A549 (cell line): ENCODE measurements around the gene POLR2J3. TPM values are rescaled to one million over a fixed set of nuclear protein-coding genes. Genes with fewer than 3 reads are reported as not detected.
A peak's percentile ranks its signal among the peaks of the same experiment; 100 is the strongest.
"Not testable (repeated sequence)": the region's sequence is repeated elsewhere in the genome, so short reads cannot be mapped to it uniquely, and the experiment has no call there.

Experiments used
- ATAC-seq, 2 experiments: fragments of 200-7000 bp in 1 of 2; fragments of >200 bp in 1 of 2; cut with Nextera tagmentation in 1 of 2; cut with Tn5 transposase in 1 of 2; 3 replicates each; pipeline versions ENCODE4 v1.8.0 to v1.9.1; 2018 to 2020; ENCODE audit warnings: mild to moderate bottlenecking in 1 of 2, moderate library complexity in 1 of 2
- CTCF ChIA-PET: fragments of 300-600 bp; sonication (Branson Sonifier 250); formaldehyde crosslinking; extraction: SDS; loops from one replicate; lab custom pipeline; 2021; ENCODE audit warnings: antibody characterized with exemption, inconsistent platforms; lab: Yijun Ruan, JAX
- POLR2A ChIA-PET: fragments of 350-600 bp; formaldehyde crosslinking; extraction: SDS; loops from one replicate; lab custom pipeline; 2021; ENCODE audit warnings: antibody characterized with exemption, inconsistent platforms; lab: Yijun Ruan, JAX
- DNase-seq, 2 experiments: peaks; one replicate each; pipeline versions ENCODE4 v3.0.0 to v3.0.0-alpha.2; 2011 to 2016; ENCODE audit warnings: low read depth in 1 of 2, low spot score in 1 of 2
- FAIRE-seq: peaks from 2 replicates; lab custom pipeline; 2011; peaks lifted over from hg19 to GRCh38; lab: Jason Lieb, UNC
- H3K27ac ChIP-seq, 2 experiments: fragments of >200 bp; sonication (Bioruptor Twin); formaldehyde crosslinking; 3 replicates each; pipeline ENCODE4 v1.5.1; 2016 to 2017
- H3K4me1 ChIP-seq: fragments of >200 bp; sonication (Bioruptor Twin); formaldehyde crosslinking; 3 replicates; pipeline ENCODE4 v1.6.1; 2016
- H3K4me2 ChIP-seq: fragments of >200 bp; sonication (Bioruptor Twin); formaldehyde crosslinking; 3 replicates; pipeline ENCODE4 v1.6.1; 2016
- H3K4me3 ChIP-seq: fragments of >200 bp; sonication (Bioruptor Twin); formaldehyde crosslinking; 3 replicates; pipeline ENCODE4 v1.5.1; 2016
- H3K9me3 ChIP-seq: fragments of >200 bp; sonication (Bioruptor Twin); formaldehyde crosslinking; 3 replicates; pipeline ENCODE4 v1.6.1; 2016
- ZC3H11A ChIP-seq: fragments of 450-650 bp; IDR thresholded peaks from 2 replicates; pipeline ENCODE4 v1.6.1; 2014; ENCODE audit warnings: antibody characterized with exemption, mild to moderate bottlenecking
- WGBS: methylation state at CpG from one replicate; pipeline ENCODE4 v1.1.6; 2017; ENCODE audit errors: missing lambda C conversion rate; 5-methylcytosine and 5-hydroxymethylcytosine counted together
- polyA plus RNA-seq, 4 experiments: library from polyadenylated mRNA; depleted of rRNA in 3 of 4; stranded (reverse); fragments of >200 nt; fragmentation: RNase III in 1 of 4; extraction: RNeasy Plus Mini Kit Qiagen cat#74134 plus additional on column Dnase treatment in 1 of 4; gene quantifications; 2 replicates in 3 of 4; 3 replicates in 1 of 4; pipeline ENCODE4 v1.2.3, GENCODE V29; 2011 to 2017

POLR2J3 gene
- polyA plus RNA-seq, 2 of the 4 experiments (the other 2 are of a cell fraction) = 22.2 to 29.5 TPM

GRCh38 chr7:102527822-102528793, 44.3 kb downstream of the POLR2J3 start:
- FAIRE-seq, CTCF ChIA-PET, POLR2A ChIA-PET, H3K9me3 ChIP-seq, H3K4me3 ChIP-seq, DNase-seq, H3K27ac ChIP-seq, H3K4me1 ChIP-seq, H3K4me2 ChIP-seq: not testable (repeated sequence)
- 94% methylated on average over 5 of the region's 13 CpGs for WGBS
- peak in 1 of 2 experiments; percentile 2; a peak in 1 of 6 replicates for ATAC-seq
- TF ChIP-seq ZC3H11A = peak; percentile 23; the same call in 1 of the 2 replicates

DNA sequence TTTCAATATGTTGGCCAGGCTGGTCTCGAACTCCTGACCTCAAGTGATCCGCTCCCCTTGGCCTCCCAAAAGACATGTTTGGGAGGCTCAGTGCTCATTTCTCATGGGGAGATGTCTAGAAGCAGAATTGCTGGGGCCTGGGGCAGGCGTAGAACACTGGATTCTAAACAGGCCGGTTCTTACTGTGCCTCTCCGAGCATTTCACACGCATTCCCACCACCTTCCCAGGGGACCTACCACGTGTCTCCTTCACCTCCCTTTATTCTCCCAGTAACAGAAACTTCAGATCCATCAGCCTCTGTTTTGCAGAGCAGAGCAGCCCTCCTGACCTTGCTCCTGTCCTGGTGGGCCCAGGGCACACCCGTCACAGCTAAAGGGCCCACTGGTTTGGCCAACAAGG, 45.2 kb downstream of the POLR2J3 start:
- H3K4me1 ChIP-seq, POLR2A ChIA-PET, H3K4me3 ChIP-seq, CTCF ChIA-PET, H3K4me2 ChIP-seq, DNase-seq, H3K9me3 ChIP-seq, ATAC-seq, H3K27ac ChIP-seq, FAIRE-seq: not testable (repeated sequence)
- 83% methylated on average over 1 of the region's 8 CpGs for WGBS

DNA sequence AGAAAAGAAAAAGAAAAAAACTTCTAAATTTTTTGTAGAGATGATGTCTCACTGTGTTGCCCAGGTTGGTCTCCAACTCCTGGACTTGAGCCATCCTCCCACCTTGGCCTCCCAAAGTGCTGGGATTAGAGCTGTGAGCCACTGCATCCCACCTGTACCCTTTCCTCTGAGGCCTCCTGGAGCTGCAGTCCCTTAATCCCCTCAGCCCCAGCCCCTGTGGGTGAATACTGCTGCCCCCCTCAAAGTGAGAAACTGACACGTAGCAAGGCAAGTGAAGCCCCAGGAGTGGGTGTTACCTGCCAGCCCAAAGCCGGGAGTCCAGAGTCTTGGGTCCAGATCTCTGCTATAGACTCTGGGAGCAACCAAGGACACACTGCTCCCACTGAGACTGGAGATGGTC, 47.6 kb downstream of the POLR2J3 start:
- H3K4me2 ChIP-seq, DNase-seq, H3K9me3 ChIP-seq, H3K4me1 ChIP-seq, H3K4me3 ChIP-seq, POLR2A ChIA-PET, FAIRE-seq, CTCF ChIA-PET, H3K27ac ChIP-seq: not testable (repeated sequence)
- 80% methylated on average over 1 of the region's 2 CpGs for WGBS
- ATAC-seq = peak; percentile 3 to 10; a peak in 4 of 6 replicates

- CTCF ChIA-PET, DNase-seq, H3K27ac ChIP-seq, H3K4me2 ChIP-seq, H3K4me3 ChIP-seq, H3K9me3 ChIP-seq, H3K4me1 ChIP-seq, ATAC-seq, POLR2A ChIA-PET, FAIRE-seq: not testable (repeated sequence)
- WGBS = no CpG with 5 or more reads among the region's 5 CpGs
These were observed 51.6 kb downstream of the POLR2J3 start for GRCh38 chr7:102520797-102521196.

- peak in 1 of 2 experiments; percentile 0 for DNase-seq
- H3K9me3 ChIP-seq, FAIRE-seq, POLR2A ChIA-PET, H3K4me1 ChIP-seq, CTCF ChIA-PET: not testable (repeated sequence)
- Histone ChIP-seq H3K4me3 (peak within 1 kb of the TSS; percentile 37; the same call in 1 of the 3 replicates), H3K27ac (0 out of 6 replicates have a peak within 1 kb of the TSS, but pooled peaks of 1 of the 2 experiments have one; percentile 67), H3K4me2 (peak within 1 kb of the TSS; percentile 54)
- ATAC-seq = peak; percentile 70 to 92
- WGBS = no CpG with 5 or more reads among the region's 61 CpGs
These were observed 54.7 kb downstream of the POLR2J3 start, which contains the start of gene RASA4B for GRCh38 chr7:102517550-102518147. Gene RASA4B (minus strand): TSS chr7:102517777. CDS start chr7:102517710, 67 bp downstream.

Other genes starting within 250 kb of the POLR2J3 start
- gene SPDYE6, start 216.1 kb downstream of the POLR2J3 start, polyA plus RNA-seq (2011; rRNA removed) = not detected in 2 replicates
- not detected in 3 replicates for gene SPDYE6, start 216.1 kb downstream of the POLR2J3 start, polyA plus RNA-seq (2017; fragmentation: RNase III; extraction: RNeasy Plus Mini Kit Qiagen cat#74134 plus additional on column Dnase treatment)
- gene PRKRIP1, start 176.2 kb downstream of the POLR2J3 start, polyA plus RNA-seq (2011; rRNA removed) = 11.5 and 15.4 TPM in 2 replicates
- 21.3 to 25.6 TPM (median 24.1 TPM) in 3 replicates for gene PRKRIP1, start 176.2 kb downstream of the POLR2J3 start, polyA plus RNA-seq (2017; fragmentation: RNase III; extraction: RNeasy Plus Mini Kit Qiagen cat#74134 plus additional on column Dnase treatment)
- 12.8 and 14.6 TPM in 2 replicates for gene ORAI2, start 139.0 kb downstream of the POLR2J3 start, polyA plus RNA-seq (2011; rRNA removed)
- 17.3 to 22.1 TPM (median 21.8 TPM) in 3 replicates for gene ORAI2, start 139.0 kb downstream of the POLR2J3 start, polyA plus RNA-seq (2017; fragmentation: RNase III; extraction: RNeasy Plus Mini Kit Qiagen cat#74134 plus additional on column Dnase treatment)
- gene ALKBH4, start 107.7 kb downstream of the POLR2J3 start, polyA plus RNA-seq (2011; rRNA removed) = 3.1 and 4.0 TPM in 2 replicates
- 7.9 to 8.8 TPM (median 8.2 TPM) in 3 replicates for gene ALKBH4, start 107.7 kb downstream of the POLR2J3 start, polyA plus RNA-seq (2017; fragmentation: RNase III; extraction: RNeasy Plus Mini Kit Qiagen cat#74134 plus additional on column Dnase treatment)
- 10.7 and 14.9 TPM in 2 replicates for gene LRWD1, start 107.6 kb downstream of the POLR2J3 start, polyA plus RNA-seq (2011; rRNA removed)
- 26.3 to 28.7 TPM (median 28.1 TPM) in 3 replicates for gene LRWD1, start 107.6 kb downstream of the POLR2J3 start, polyA plus RNA-seq (2017; fragmentation: RNase III; extraction: RNeasy Plus Mini Kit Qiagen cat#74134 plus additional on column Dnase treatment)
- gene POLR2J, start 93.7 kb downstream of the POLR2J3 start, polyA plus RNA-seq (2011; rRNA removed) = 70.5 and 99.0 TPM in 2 replicates
- 101 to 107 TPM (median 104 TPM) in 3 replicates for gene POLR2J, start 93.7 kb downstream of the POLR2J3 start, polyA plus RNA-seq (2017; fragmentation: RNase III; extraction: RNeasy Plus Mini Kit Qiagen cat#74134 plus additional on column Dnase treatment)
- gene RASA4B, start 54.8 kb downstream of the POLR2J3 start, polyA plus RNA-seq (2011; rRNA removed) = 0.83 and 0.93 TPM in 2 replicates
- gene RASA4B, start 54.8 kb downstream of the POLR2J3 start, polyA plus RNA-seq (2017; fragmentation: RNase III; extraction: RNeasy Plus Mini Kit Qiagen cat#74134 plus additional on column Dnase treatment) = 1.4 to 1.5 TPM (median 1.4 TPM) in 3 replicates
- 1.4 and 1.7 TPM in 2 replicates for gene UPK3BL2, start 28.9 kb downstream of the POLR2J3 start, polyA plus RNA-seq (2011; rRNA removed)
- 3.3 to 3.9 TPM (median 3.7 TPM) in 3 replicates for gene UPK3BL2, start 28.9 kb downstream of the POLR2J3 start, polyA plus RNA-seq (2017; fragmentation: RNase III; extraction: RNeasy Plus Mini Kit Qiagen cat#74134 plus additional on column Dnase treatment)
- 0.11 TPM in 1 of 2 replicates, not detected in the other for gene SPDYE2, start 21.4 kb downstream of the POLR2J3 start, polyA plus RNA-seq (2011; rRNA removed)
- not detected in 3 replicates for gene SPDYE2, start 21.4 kb downstream of the POLR2J3 start, polyA plus RNA-seq (2017; fragmentation: RNase III; extraction: RNeasy Plus Mini Kit Qiagen cat#74134 plus additional on column Dnase treatment)
- 1.8 and 3.4 TPM in 2 replicates for gene RASA4, start 44.2 kb upstream of the POLR2J3 start, polyA plus RNA-seq (2011; rRNA removed)
- gene RASA4, start 44.2 kb upstream of the POLR2J3 start, polyA plus RNA-seq (2017; fragmentation: RNase III; extraction: RNeasy Plus Mini Kit Qiagen cat#74134 plus additional on column Dnase treatment) = 1.3 to 3.2 TPM (median 2.6 TPM) in 3 replicates
- 17.4 and 19.4 TPM in 2 replicates for gene UPK3BL1, start 70.2 kb upstream of the POLR2J3 start, polyA plus RNA-seq (2011; rRNA removed)
- 7.9 to 10.2 TPM (median 8.2 TPM) in 3 replicates for gene UPK3BL1, start 70.2 kb upstream of the POLR2J3 start, polyA plus RNA-seq (2017; fragmentation: RNase III; extraction: RNeasy Plus Mini Kit Qiagen cat#74134 plus additional on column Dnase treatment)
- not detected in 2 replicates for gene SPDYE2B, start 77.7 kb upstream of the POLR2J3 start, polyA plus RNA-seq (2011; rRNA removed)
- not detected in 3 replicates for gene SPDYE2B, start 77.7 kb upstream of the POLR2J3 start, polyA plus RNA-seq (2017; fragmentation: RNase III; extraction: RNeasy Plus Mini Kit Qiagen cat#74134 plus additional on column Dnase treatment)
- gene POLR2J2, start 99.1 kb upstream of the POLR2J3 start, polyA plus RNA-seq (2011; rRNA removed) = 1.3 and 3.0 TPM in 2 replicates
- 0.19 to 0.53 TPM (median 0.43 TPM) in 3 replicates for gene POLR2J2, start 99.1 kb upstream of the POLR2J3 start, polyA plus RNA-seq (2017; fragmentation: RNase III; extraction: RNeasy Plus Mini Kit Qiagen cat#74134 plus additional on column Dnase treatment)
- 6.9 and 9.1 TPM in 2 replicates for gene FAM185A, start 176.4 kb upstream of the POLR2J3 start, polyA plus RNA-seq (2011; rRNA removed)
- gene FAM185A, start 176.4 kb upstream of the POLR2J3 start, polyA plus RNA-seq (2017; fragmentation: RNase III; extraction: RNeasy Plus Mini Kit Qiagen cat#74134 plus additional on column Dnase treatment) = 7.4 to 8.1 TPM (median 7.5 TPM) in 3 replicates